Thyroid gland (tissue), 4 donors: Measurements from ENCODE around the gene SLC15A1.

Source experiments
- POLR2A ChIP-seq, 2 donors: fragments of 450-650 bp; IDR thresholded peaks; one replicate each; pipeline ENCODE4 v1.6.1; 2017; ENCODE audit warnings: antibody characterized with exemption in 2 of 2, mild to moderate bottlenecking in 2 of 2, moderate library complexity in 1 of 2
- TF ChIP-seq, protein P1 (sequence below), 6 experiments: fragments of 200-600 bp in 3 of 6; fragments of 450-650 bp in 3 of 6; sonication (generic) in 3 of 6; IDR thresholded peaks; one replicate each; pipeline ENCODE4 v1.5.1; 2016 to 2019; ENCODE audit warnings: antibody characterized with exemption in 6 of 6, mild to moderate bottlenecking in 2 of 6, inconsistent platforms in 1 of 6, moderate library complexity in 1 of 6

DNA sequence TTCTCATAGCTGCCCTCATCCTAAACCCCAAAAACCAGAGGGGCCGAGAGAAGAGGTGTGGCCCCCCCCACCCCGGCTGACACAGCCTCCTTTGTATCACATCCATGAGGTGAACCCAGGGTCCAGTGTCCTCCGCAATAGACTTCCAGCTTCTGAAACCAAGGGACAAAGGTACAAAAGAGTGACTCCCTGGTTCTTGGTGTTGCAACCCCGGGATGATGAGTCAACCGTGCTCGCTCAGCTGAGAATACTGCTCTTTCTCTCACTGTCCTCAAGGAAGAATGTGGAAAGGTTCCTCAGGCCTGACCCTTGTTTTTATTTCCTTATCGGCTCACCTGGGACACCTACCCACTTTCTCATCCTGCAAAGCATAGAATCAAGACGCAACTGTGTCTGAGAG lies 5.5 kb downstream of the SLC15A1 start:
- TF ChIP-seq, protein P1, sequence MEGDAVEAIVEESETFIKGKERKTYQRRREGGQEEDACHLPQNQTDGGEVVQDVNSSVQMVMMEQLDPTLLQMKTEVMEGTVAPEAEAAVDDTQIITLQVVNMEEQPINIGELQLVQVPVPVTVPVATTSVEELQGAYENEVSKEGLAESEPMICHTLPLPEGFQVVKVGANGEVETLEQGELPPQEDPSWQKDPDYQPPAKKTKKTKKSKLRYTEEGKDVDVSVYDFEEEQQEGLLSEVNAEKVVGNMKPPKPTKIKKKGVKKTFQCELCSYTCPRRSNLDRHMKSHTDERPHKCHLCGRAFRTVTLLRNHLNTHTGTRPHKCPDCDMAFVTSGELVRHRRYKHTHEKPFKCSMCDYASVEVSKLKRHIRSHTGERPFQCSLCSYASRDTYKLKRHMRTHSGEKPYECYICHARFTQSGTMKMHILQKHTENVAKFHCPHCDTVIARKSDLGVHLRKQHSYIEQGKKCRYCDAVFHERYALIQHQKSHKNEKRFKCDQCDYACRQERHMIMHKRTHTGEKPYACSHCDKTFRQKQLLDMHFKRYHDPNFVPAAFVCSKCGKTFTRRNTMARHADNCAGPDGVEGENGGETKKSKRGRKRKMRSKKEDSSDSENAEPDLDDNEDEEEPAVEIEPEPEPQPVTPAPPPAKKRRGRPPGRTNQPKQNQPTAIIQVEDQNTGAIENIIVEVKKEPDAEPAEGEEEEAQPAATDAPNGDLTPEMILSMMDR (IDR thresholded peaks at IDR 0.05): no peak
- no peak for TF ChIP-seq POLR2A (IDR thresholded peaks at IDR 0.05)
